Measurements from ENCODE around the gene LDHD. TPM values are rescaled to one million over a fixed set of nuclear protein-coding genes. Genes with fewer than 3 reads are reported as not detected.

The LDHD gene
- total and polyA plus RNA-seq, 2 of the 13 experiments (the other 11 are each of a cell fraction or from before 2014, with no cell fraction given), result 9.1 to 9.8 TPM

DNA sequence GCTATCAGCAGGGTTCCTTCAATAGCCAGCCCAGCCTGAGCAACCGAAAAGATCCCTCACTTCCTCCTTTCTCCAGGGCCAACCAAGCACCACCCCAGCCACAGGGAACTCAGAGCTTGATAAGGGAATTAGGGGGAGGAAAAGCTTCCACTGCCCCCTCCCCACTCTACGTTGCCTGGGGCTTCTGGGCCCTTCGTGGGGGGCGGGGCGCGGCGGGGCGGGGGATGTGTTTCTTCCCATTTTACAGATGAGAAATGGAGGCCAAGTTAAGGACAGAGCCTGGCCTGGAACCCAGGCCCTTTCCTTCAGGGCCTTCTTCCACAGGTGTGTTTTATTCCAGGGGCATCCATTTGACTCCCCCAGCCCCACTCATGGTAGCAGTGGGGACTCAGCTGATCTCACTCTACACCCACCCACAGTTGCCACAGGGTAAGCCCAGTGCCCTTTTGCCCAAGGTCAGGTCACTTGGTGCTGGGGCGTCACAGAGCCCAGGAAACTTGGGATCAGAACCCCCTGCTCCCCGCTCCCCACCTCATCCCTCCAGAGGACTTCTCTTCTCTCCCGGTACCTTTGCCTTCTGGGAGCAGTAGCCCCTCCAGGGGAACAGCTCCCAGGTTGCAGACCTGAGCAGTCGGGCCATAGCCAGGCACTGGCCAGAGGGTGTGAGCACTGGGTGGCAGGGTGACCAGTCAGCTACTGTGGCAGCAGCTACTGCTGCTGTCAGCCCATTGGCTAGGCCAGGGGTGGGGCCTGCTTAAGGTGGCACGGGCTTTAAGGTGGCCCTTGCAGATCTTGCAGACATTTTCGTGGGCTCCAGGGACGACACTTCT lies at the start of gene LDHD (continued):
- TF ChIP-seq, protein P1, sequence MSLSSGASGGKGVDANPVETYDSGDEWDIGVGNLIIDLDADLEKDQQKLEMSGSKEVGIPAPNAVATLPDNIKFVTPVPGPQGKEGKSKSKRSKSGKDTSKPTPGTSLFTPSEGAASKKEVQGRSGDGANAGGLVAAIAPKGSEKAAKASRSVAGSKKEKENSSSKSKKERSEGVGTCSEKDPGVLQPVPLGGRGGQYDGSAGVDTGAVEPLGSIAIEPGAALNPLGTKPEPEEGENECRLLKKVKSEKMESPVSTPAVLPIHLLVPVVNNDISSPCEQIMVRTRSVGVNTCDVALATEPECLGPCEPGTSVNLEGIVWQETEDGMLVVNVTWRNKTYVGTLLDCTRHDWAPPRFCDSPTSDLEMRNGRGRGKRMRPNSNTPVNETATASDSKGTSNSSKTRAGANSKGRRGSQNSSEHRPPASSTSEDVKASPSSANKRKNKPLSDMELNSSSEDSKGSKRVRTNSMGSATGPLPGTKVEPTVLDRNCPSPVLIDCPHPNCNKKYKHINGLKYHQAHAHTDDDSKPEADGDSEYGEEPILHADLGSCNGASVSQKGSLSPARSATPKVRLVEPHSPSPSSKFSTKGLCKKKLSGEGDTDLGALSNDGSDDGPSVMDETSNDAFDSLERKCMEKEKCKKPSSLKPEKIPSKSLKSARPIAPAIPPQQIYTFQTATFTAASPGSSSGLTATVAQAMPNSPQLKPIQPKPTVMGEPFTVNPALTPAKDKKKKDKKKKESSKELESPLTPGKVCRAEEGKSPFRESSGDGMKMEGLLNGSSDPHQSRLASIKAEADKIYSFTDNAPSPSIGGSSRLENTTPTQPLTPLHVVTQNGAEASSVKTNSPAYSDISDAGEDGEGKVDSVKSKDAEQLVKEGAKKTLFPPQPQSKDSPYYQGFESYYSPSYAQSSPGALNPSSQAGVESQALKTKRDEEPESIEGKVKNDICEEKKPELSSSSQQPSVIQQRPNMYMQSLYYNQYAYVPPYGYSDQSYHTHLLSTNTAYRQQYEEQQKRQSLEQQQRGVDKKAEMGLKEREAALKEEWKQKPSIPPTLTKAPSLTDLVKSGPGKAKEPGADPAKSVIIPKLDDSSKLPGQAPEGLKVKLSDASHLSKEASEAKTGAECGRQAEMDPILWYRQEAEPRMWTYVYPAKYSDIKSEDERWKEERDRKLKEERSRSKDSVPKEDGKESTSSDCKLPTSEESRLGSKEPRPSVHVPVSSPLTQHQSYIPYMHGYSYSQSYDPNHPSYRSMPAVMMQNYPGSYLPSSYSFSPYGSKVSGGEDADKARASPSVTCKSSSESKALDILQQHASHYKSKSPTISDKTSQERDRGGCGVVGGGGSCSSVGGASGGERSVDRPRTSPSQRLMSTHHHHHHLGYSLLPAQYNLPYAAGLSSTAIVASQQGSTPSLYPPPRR (CRISPR knock-in tag; IDR thresholded peaks at IDR 0.05; ENCODE audit: borderline replicate concordance), result 0 out of 2 replicates have a peak, but pooled peaks have one; percentile 35
- TF ChIP-seq ZNF598 (CRISPR knock-in tag; IDR thresholded peaks at IDR 0.05; ENCODE audit: borderline replicate concordance) (peak; percentile 94; the same call in 1 of the 2 replicates), ZNF839 (CRISPR knock-in tag; IDR thresholded peaks at IDR 0.05; ENCODE audit: borderline replicate concordance) (no peak), ZNF672 (CRISPR knock-in tag; IDR thresholded peaks at IDR 0.05) (no peak), PCBP2 (optimal IDR thresholded peaks at IDR 0.05; ENCODE audit: low read depth, low read length, poor library complexity, severe bottlenecking) (no peak), ELF4 (CRISPR knock-in tag; IDR thresholded peaks at IDR 0.05; ENCODE audit: borderline replicate concordance) (no peak), FIP1L1 (IDR thresholded peaks at IDR 0.05; ENCODE audit: borderline replicate concordance, insufficient read depth, low read depth, low read length) (no peak), SRF (IDR thresholded peaks at IDR 0.05; ENCODE audit: low read depth, low read length) (no peak), ZNF816 (CRISPR knock-in tag; IDR thresholded peaks at IDR 0.05; ENCODE audit: borderline replicate concordance) (no peak), ZNF317 (CRISPR knock-in tag; IDR thresholded peaks at IDR 0.05) (no peak), SRSF9 (IDR thresholded peaks at IDR 0.05; ENCODE audit: borderline replicate concordance, insufficient read depth, low read depth, low read length, poor library complexity, severe bottlenecking) (no peak), ZNF329 (CRISPR knock-in tag; IDR thresholded peaks at IDR 0.05; ENCODE audit: low read depth) (no peak), ZNF549 (CRISPR knock-in tag; IDR thresholded peaks at IDR 0.05) (no peak)
- TF ChIP-seq, protein P2, sequence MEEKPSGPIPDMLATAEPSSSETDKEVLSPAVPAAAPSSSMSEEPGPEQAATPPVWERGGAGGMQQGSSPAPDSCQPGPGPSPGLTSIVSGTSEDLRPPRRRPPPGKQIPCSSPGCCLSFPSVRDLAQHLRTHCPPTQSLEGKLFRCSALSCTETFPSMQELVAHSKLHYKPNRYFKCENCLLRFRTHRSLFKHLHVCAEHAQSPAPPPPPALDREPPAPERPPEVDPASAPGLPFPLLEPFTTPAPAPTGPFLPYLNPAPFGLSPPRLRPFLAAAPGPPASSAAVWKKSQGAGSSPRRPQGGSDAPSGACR (CRISPR knock-in tag; IDR thresholded peaks at IDR 0.05), result peak; percentile 54; the same call in 1 of the 2 replicates
- TF ChIP-seq, protein P3, sequence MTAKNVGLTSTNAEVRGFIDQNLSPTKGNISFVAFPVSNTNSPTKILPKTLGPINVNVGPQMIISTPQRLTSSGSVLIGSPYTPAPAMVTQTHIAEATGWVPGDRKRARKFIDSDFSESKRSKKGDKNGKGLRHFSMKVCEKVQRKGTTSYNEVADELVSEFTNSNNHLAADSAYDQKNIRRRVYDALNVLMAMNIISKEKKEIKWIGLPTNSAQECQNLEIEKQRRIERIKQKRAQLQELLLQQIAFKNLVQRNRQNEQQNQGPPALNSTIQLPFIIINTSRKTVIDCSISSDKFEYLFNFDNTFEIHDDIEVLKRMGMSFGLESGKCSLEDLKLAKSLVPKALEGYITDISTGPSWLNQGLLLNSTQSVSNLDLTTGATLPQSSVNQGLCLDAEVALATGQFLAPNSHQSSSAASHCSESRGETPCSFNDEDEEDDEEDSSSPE (CRISPR knock-in tag; IDR thresholded peaks at IDR 0.05), result peak; percentile 48; the same call in 1 of the 2 replicates
- TF ChIP-seq, protein P4, sequence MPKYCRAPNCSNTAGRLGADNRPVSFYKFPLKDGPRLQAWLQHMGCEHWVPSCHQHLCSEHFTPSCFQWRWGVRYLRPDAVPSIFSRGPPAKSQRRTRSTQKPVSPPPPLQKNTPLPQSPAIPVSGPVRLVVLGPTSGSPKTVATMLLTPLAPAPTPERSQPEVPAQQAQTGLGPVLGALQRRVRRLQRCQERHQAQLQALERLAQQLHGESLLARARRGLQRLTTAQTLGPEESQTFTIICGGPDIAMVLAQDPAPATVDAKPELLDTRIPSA (CRISPR knock-in tag; IDR thresholded peaks at IDR 0.05; ENCODE audit: borderline replicate concordance), result no peak
